ENCODE measurements around the gene LRRC14B. TPM values are rescaled to one million over a fixed set of nuclear protein-coding genes. Genes with fewer than 3 reads are reported as not detected.

The LRRC14B gene
- total RNA-seq, 1 experiment from 2014 or later, result not detected

DNA sequence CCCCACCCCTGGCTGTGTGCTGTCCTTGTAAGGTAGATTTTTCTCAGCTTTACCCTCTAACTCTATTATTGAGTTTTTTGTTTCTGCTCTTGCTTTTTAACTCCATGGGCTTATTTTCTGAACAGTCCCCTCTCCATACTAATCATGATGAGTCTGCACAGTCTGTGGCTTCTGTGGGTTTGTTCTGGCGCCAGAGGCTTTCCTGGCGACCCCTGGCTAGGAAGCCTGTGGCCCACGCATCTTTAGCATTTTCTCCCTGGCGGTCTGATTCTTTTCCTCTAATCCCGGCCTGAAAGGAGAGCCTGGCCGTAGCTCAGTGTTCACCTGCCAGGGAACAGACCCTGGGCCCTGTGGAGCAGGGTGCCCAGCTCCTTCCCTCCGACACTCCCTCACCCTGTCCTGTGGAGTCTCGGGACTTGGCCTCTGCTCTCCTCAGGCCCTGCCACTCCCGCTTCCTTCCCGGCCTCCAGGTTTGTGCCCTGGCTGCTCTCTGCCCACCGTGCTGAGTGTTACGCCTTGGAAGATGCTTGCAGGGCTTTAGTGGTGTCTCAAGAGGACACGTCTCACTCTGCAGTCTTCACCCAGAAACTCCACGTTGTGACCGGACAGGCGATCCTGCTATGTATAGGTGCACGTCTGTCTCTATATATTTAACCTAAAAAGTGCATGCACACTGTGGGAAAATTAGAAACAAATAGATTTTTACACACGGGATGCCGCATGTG, 31.7 kb upstream of the LRRC14B start:
- H2AFZ ChIP-seq (ENCODE audit: low read length), result peak overlapping the region; percentile 55; the same call in 1 of the 2 replicates

DNA sequence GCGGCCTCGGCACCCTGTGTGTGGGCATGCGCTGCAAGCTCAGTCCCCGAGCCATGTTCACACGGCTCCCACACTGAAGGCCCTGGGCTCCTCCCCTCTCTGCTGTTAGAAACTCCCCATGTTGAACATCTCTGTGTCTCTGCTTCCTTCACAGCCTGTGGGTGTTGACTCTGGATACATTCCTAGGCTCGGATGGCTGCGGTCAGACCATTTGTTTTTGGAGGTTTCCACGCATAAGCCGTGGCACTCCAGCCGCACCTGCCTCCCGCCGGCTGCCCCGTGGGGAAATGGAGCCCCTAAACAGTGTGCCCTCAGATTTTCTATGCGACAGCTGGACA, 31.2 kb upstream of the LRRC14B start:
- Histone ChIP-seq H3K9me3 (ENCODE audit: low read length) (no peaks in the 10 kb centered on the region), H3K9me2 (replicated peaks; ENCODE audit: low read length) (no peaks in the 10 kb centered on the region), H3K27ac (ENCODE audit: low read length) (no peak overlapping the region), H4K20me1 (ENCODE audit: low read length) (no peaks in the 10 kb centered on the region), H3K4me3 (ENCODE audit: low read length) (no peak overlapping the region), H3F3A (ENCODE audit: low read length, unreplicated experiment) (peaks cover 3% of the 10 kb centered on the region), H3K36me3 (ENCODE audit: low read depth, low read length) (no peaks in the 10 kb centered on the region), H2AFZ (ENCODE audit: low read length) (no peak overlapping the region), H3K4me2 (ENCODE audit: low read length) (no peak overlapping the region), H3K79me2 (ENCODE audit: low read length) (no peaks in the 10 kb centered on the region), H3K4me1 (ENCODE audit: insufficient read depth, low read length) (peaks cover 15% of the 10 kb centered on the region), H3K9ac (ENCODE audit: low read length) (no peak overlapping the region; the same call in 1 of the 2 replicates), H3K27me3 (ENCODE audit: low read length) (no peaks in the 10 kb centered on the region)
- CTCF ChIA-PET, result no interaction called here
- intact Hi-C loops (cut with micrococcal nuclease), result no loop called here
- POLR2A ChIA-PET (ENCODE audit: unreplicated experiment), result no interaction called here
- TF ChIP-seq EZH2 (IDR thresholded peaks at IDR 0.05; ENCODE audit: low read length, unreplicated experiment) (no peak), EZH2phosphoT487 (IDR thresholded peaks at IDR 0.05; ENCODE audit: borderline replicate concordance, low read length) (no peak)
- TF ChIP-seq, protein P1, sequence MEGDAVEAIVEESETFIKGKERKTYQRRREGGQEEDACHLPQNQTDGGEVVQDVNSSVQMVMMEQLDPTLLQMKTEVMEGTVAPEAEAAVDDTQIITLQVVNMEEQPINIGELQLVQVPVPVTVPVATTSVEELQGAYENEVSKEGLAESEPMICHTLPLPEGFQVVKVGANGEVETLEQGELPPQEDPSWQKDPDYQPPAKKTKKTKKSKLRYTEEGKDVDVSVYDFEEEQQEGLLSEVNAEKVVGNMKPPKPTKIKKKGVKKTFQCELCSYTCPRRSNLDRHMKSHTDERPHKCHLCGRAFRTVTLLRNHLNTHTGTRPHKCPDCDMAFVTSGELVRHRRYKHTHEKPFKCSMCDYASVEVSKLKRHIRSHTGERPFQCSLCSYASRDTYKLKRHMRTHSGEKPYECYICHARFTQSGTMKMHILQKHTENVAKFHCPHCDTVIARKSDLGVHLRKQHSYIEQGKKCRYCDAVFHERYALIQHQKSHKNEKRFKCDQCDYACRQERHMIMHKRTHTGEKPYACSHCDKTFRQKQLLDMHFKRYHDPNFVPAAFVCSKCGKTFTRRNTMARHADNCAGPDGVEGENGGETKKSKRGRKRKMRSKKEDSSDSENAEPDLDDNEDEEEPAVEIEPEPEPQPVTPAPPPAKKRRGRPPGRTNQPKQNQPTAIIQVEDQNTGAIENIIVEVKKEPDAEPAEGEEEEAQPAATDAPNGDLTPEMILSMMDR (conservative IDR thresholded peaks at IDR 0.05; ENCODE audit: low read depth, low read length), result no peak
- ATAC-seq (peak; percentile 68), DNase-seq (no peak)
- no TSS peak for BruUV-seq (replicated peaks)

More for the DNA sequence above, 31.7 kb upstream of the LRRC14B start:
- ATAC-seq (peak; percentile 76), DNase-seq (peak; percentile 48)
- ChIA-PET POLR2A (ENCODE audit: unreplicated experiment) (no interaction called here), CTCF (interaction anchor here (0.6 kb wide), 1 partner anchor 29 kb away, joined by 3 read pairs; no protein-coding TSS in a partner anchor)
- H3K4me2 ChIP-seq (ENCODE audit: low read length), result peak overlapping the region; percentile 64
- no peaks in the 10 kb centered on the region for H3K36me3 ChIP-seq (ENCODE audit: low read depth, low read length)
- no peaks in the 10 kb centered on the region for H3K9me2 ChIP-seq (replicated peaks; ENCODE audit: low read length)
- intact Hi-C loops (cut with micrococcal nuclease), result no loop called here
- H3K4me1 ChIP-seq (ENCODE audit: insufficient read depth, low read length), result peaks cover 15% of the 10 kb centered on the region
- H3F3A ChIP-seq (ENCODE audit: low read length, unreplicated experiment), result peaks cover 3% of the 10 kb centered on the region
- H3K27ac ChIP-seq (ENCODE audit: low read length), result peak overlapping the region; percentile 42
- no peaks in the 10 kb centered on the region for H3K9me3 ChIP-seq (ENCODE audit: low read length)
- no peak overlapping the region for H3K4me3 ChIP-seq (ENCODE audit: low read length)
- H3K79me2 ChIP-seq (ENCODE audit: low read length), result no peaks in the 10 kb centered on the region
- H4K20me1 ChIP-seq (ENCODE audit: low read length), result no peaks in the 10 kb centered on the region
- TF ChIP-seq, protein P1 (conservative IDR thresholded peaks at IDR 0.05; ENCODE audit: low read depth, low read length), result no peak
- no peak for TF ChIP-seq EZH2phosphoT487 (IDR thresholded peaks at IDR 0.05; ENCODE audit: borderline replicate concordance, low read length)
- no TSS peak for BruUV-seq (replicated peaks)
- peak overlapping the region; percentile 29; the same call in 1 of the 2 replicates for H3K9ac ChIP-seq (ENCODE audit: low read length)
- H3K27me3 ChIP-seq (ENCODE audit: low read length), result no peaks in the 10 kb centered on the region

Measured in PC-3 (cell line).